GM19438 (cell line): ENCODE measurements around the gene CSF1.

ENCODE experiments used
- ATAC-seq: cut with Tn5 transposase; IDR thresholded peaks from one replicate; pipeline ENCODE4 v1.9.1; 2021; ENCODE audit warnings: low read depth; ENCODE audit not compliant: unreplicated experiment

The CSF1 gene

DNA sequence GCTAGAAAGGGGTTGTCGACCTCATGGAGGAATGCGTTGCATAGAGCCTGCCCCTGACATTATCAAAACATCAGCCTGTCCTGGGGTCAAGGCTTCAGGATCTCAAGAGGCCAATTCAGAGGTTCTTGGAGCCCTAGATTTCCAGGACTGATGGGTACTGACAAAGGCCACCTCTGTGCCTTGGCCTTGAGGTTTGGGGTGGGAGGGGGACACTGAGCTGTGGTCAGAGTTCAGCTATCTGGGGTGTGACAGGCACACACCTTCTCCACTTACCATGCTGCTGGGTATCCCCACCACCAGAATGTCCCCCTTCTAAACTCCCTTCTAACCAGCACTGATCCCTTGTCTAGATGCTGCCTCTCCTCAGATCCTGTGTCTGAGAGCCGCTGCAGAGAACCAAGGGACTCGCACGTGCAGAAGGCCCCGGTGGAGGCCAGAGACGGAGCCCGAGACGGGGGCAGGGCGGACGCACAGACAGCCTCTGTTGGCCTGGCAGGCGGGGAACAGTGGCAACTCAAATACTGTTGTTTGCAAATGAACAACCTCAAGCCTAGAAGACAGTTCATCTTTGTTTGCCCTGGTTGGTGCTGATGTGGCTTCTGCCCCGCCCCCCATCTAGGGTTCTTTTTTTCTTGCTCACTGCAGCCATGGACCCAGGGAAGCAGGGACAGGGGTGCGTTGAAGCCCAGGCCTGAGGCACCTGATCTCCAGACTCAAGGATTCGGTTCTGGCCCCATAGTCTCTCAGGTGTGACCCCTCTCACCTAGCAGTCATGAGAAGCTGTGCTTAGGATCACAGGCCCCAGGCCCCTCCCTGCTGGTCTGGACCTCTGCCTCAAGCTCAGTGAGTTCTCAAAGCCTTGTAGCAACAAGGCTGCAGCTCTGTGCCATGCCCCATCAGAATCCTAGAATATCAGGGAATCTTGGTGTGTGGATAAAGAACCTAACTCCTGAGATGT, 28.1 kb upstream of the CSF1 start:
- ATAC-seq = no peak

DNA sequence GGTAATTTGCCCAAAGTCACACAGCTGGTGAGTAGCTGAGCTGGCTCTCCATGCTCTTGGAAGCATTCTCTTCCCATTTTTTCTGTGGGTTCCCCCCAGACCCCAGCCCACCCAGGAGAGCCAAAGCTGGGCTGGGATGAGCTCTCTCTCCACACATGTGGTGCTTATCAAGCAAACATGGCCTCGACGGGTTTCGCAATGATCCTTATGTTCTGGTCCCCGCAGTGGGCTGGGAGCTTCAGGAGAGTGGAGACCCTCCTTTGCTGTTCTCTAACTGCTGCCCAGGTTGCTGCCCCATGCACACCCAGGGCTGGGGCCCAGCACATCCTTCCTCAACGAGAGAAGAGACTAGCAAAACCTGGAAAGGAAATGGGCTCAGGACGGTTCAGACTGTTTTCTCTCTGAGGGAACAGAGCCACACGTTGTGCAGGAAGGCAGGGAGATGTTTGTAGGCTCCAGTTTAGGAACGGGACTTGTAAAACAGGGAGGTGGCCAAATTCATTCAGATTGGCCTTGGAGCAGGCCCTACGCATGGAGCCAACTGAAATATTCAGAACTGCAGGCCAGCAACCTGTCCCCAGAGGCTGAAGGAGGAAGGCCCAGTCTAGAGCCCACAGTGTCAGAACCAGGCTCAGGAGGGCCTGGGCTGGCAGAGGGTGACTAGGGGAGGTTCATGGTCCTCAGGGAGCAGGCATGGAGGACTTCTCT, 27.2 kb upstream of the CSF1 start:
- ATAC-seq = no peak

DNA sequence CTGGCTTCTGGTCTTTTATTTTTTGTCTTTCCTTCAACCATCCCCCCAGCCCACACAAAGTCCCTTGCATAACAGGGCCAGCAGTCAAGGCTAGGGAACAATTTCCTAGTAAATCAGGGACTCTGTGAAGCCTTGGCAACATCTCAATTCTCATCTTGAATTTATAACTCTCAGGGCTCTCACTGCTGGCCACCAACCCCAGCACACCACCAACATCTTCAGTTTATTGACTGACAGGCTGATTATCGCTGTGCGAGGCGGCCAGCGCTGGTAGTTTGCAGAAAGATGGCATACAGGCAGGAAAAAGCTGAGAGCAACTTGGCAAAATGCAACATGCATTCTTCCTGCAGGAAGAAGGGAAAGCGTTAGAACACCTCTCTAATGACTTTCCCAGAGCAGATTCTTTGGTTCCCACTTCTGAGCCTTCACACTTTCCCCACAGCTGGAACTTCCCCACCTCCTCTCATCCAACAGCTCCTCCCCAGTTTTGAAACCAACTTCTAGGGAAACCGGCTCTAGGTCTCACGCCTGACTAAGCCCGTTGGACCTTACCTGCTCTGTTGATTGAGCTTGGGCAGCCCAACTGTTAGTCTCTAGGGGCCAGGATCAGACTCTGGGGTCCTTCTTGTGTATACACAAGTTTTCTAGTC, 26.3 kb upstream of the CSF1 start:
- ATAC-seq = no peak

DNA sequence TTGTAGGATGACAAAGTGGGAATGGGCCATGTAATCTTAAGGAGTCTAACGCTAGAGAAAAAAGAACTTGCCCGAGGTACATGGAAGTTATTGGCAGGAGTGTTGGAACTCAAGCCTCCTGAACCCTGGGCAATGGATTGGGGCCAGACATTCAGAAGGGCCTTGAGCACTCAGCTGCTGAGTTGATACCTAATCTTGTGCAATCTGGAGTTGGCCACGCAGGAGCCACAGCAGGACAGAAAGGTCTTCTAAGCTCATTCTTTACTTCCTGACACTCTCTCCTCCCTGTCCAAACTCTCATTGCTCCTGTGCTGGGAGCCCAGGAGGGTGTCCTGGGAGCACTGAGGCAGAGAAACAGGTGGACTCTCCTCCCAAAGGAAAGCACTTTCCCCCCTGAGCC, 25.1 kb upstream of the CSF1 start:
- no peak for ATAC-seq

DNA sequence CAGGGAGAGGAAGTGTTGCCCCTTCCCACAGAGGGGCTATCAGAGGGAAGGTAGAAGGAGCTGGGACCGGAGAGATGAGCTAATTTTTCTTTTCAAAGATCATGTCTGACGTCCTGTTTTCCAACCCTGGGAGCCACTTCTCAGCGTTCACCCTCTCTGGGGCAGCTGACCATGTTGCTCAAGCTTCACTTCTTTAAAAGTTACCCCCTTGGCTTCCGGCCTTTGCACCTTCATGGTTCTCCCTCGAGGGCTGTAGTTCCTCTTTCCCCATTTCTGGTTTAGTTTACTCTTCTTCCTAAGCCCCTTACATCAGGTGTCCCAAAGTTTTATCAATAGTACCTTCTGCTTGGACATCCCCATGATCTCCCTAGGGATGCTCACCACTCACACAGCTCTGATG, 23.8 kb upstream of the CSF1 start:
- no peak for ATAC-seq

DNA sequence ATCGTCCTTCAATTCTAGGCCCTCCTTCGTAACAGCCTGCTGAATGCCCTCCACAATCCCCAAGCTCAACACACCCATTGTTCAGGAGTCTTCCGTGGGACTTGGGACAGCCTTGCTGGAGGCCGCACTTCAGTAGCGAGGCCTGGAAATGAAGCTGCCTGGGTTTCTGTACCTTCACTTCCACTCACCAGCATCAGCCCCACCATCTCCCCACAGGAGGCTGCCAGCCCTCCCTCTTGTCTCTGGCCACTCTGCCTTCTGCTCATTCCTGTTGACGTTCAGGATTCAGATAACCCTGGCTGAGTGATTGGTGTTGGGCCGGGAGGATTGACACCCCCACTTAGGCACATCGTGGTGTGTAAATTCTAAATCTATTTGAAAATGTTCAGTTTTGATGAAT, 23.4 kb upstream of the CSF1 start:
- ATAC-seq = no peak

DNA sequence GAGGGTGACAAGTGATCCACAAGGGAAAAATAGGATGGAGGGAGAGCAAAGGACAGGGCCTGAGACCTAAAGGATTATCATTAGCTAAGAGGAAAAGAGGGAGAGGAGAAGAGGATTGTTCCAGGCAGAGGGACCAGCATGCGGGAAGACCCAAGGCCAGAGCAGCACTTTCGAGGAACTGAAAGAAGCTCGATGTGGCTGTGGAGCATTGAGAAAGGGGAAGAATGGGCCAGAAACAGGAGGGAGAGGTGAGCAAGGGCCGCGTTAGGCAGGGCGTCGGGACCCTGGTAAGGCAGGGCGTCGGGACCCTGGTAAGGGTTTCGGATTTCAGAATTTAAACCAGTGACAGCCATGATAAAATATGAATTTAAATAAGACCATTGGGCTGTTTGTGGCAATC, 22.8 kb upstream of the CSF1 start:
- no peak for ATAC-seq

DNA sequence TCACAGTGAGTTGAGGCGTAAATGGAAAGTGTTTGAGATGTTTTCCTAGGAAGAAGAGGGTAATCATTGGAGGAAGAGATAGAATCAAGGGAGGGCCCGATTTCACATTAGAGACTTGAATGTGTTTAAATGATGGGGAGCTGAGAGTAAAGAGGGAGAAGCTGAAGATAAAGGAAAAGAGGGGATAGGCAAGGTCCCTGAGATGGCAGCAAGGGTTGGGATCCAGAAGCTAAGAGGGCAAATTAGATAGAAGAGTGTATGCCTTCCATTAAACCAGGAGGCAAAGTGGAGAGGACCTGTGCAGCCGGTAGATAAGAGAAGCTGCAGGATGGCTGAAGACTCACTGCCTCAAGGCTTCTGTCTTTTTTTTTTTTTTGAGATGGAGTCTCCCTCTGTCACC, 21.6 kb upstream of the CSF1 start:
- no peak for ATAC-seq

DNA sequence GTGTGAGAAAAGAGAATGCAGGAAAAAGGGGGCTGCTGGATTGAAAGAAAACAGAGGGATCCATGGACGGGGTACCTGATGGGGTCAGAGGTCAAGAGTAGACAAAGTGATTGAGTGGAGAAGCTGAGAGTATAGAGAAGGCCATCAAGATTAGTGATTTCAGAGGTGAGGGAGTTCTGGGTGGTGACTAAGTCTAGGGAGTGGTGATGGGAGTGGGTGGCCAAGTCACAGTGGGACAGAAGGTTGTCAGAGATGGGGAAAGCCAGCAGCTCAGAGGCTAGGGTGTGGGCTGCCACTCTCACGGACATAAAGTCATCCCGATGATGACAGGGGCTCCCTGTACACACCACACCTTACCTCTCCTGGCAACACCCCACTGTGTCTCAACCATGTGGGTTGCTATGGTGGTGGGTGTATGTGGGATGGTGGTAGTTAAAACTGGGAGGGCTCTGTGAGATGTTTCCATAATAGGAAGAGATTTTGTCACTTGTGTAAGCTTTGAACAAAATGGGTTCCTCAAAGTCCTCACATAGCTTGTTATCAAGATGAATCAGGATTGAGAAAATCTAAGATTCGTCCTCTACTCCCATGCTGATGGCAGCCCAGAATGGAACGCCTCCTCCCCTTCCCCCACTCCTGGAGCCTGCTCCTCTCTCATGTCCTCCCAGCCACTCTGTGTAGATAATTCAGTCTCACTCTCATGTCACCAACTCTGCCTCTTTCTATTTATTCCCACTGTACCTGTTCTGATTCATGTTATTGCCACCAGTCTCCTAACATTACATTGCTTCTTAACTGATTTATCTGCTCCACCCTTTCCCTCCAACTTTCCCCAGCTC, 20.3 kb upstream of the CSF1 start:
- no peak for ATAC-seq

DNA sequence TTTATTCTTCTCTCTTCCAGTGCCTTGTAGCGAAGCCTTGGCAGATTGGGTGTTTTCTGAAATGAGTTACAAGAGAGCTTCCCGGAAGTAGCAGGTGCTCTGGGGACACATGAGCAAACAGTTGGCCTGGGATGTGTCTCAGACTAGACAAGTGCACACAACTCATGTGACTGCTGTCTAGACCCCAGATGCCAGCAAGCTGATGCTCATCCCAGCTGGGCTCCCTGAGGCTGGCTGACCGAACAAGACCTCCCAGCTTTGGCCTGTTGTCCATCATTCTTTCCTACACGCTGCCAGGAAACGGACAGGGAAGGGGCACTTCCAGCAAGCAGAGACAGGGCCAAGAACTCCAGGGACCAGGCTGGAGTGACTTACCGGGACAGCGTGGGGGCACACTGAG, 18.7 kb upstream of the CSF1 start:
- ATAC-seq = no peak

DNA sequence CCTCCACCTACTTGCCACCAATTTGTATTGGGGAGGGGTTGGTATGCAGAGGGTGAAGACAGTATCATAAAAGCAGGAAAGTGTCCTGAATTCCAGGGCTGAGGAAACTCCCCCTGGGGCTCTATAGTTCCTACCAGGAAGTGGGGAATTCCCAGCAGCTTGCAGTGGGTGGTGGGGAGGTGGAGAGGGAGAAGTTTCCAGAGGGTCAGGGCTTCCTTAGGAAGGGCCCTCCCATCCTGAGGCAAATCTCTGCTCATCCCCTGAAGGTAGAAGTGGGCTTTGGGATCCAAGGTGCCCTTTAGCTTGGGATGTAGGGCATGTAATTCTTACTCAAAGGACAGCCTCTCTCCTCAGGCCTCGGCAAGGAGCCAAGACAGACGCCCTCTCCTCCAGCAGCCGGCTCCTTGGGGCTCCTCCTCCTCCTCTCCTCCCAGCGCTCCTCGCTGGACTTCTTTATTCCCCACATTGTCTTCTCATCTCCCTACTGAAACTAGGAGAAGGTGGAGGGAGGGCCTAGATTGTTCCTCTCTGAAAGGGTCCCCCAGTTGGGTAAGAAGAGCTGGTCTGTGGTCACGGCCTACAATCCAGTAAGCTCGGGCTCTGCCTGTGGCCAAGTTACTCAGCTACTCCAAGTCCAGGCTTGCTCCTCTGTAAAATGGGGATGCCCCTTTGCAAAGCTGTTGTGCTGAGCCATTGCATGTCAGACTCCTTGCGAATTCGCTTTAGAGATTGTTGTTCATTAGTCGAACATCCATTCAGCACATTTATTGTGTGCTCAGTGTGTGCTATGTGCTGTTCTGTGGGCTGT, 17.9 kb upstream of the CSF1 start:
- no peak for ATAC-seq

DNA sequence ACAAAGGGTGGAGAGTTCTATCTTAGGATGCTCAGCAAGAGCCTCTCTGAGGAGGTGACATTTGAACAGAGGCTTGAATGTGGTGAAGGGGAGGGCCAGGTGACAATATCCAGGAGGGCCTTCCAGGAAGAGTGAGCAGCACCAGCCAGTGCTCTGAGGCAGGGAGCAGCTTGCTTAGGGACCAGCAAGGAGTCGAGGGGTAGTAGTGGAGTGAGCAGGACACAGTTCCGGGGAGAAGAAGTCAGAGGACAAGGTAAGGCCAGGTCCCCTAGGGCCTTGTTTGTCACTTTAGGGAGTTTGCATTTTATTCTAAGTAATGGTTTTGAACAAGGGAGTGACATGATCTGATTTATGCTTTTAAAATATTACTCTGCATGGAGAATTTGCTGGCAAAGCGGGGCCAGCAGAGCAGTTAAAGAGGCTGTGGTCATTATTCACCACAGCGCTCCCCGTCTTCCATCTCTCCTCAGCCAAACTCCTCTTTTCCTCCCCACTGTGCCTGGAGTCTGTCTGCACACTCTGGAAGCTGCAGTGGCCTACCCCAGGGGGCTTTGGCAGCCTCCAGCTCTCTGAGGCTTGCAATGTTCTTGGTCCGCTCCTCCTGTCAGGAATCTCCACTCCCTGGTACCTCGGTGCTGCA, 17.0 kb upstream of the CSF1 start:
- no peak for ATAC-seq

DNA sequence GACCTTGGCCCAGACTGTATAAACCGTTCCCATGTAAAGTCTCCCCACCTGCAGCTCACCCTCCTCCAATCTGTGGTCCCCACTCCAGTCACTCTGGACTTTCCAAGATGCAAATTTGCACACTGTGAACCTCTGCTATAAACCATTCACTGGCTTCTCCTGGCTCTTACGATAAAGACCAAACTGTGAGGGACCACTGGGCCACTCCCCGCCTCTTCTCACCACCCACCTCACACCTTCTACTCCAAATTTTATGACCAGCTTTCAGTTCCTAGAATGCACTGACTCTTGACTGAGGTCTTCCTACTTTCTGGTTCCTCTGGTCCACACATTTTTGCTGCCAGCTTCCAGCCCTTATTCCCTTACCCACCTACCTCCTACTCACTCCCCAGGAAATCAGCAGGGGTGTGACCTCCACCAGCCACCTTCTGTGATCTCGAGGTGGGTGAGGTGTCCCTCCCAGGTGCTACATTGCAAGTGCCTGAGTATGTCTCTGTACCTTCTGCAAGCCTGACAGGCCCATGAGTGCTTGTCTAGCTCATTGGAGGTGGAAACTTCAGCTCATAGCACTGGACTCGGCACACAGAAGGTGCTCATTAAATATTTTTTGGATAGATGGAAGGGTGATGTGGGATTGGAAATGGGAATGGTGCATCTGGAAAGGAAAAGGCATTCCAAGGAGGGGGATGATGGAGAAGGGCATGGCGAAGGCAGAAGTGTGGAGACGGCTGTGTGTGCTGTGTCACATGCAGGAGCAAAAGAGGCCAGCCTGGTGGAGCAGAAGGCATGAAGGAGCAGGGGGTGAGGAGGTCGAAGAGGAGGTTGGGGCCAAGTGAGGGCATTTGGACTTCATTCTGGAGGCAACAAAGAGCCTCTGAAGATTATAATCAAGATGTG, 15.6 kb upstream of the CSF1 start:
- no peak for ATAC-seq

DNA sequence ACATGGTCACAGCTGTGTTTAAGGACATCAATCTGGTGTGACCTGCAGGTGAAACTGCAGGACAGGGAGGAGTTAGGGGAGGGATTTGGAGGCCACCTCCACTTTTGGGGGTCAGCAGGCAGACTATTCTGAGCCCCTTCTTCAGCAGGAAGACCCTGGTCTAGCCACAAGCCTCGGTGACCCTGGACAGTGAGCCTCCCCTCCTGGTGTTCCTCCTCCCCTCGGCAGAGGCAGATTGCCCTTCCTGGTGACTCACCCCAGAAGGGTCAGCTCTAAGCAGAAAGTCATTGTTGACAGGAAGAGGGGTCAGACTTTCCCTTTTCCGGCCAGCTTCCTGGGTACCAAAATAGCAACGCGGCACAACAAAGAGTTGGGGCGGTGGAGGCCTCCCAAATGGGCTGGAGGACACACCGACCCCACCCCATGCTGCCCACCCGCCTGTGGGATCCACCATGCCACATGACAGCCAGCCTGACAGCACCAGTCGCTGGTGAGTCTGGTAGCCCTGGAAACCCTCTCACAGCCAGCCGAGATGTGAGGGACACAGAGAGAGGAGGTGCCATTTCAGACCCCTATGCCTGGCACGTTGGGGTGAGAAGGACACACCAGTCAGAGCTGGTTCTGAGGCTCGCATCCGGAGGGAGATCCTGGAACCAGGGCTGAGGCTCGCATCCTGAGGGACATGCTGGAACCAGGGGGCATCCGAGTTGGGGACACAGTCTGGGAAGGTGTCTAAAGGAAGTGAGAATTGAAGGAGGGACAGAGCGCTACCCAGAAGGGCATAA, 14.7 kb upstream of the CSF1 start:
- no peak for ATAC-seq

DNA sequence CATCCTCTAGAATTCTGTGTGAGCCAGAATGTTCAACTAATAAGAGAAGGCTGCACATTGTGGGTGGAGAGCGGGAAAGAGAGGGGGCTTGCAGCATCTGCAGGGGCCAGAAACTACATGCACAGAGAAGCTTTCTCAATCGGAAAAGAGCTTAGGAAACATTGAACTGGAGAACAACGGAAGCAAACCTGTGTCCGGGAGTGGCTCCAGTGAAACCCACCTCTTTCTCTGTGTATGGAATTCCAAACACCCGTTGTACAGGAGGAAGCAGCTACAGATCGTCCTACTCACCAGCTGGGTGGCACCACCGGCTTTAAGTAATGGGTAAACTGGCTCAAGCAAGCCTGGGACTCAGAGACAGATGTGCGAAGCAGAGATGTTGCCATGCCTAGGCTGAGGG, 14.0 kb upstream of the CSF1 start:
- no peak for ATAC-seq

DNA sequence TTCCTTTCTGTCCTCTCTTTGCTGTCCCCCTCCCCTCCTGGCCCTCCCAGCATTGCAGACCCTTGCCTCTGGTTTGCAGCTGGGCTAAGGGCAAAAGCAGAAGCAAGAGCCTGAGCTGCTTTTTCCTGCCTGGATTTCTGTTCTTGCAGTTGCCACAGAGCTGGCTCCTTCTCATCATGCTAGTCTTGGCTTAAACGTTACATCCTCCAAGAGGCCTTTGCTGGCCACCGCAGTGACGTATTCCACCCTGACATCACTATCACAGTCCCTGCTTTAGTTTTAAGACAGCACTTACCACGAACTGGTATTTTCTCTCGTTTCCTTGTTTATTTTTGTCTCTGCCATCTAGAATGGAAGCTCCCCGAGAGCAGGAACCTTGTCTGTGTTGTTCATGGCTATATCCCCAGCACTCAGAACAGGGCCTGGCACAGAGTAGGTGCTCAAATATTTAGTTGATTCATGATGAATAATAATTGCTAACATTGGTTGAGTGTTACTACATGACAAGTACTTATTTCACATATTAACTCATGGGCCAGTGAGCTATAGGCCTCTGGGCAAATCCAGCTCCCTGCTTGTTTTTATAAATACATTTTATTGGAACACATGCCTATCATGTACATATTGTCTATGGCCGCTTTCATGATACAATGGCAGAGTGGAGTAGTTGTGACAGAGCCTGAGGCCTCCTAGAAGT, 13.2 kb upstream of the CSF1 start:
- ATAC-seq = no peak

DNA sequence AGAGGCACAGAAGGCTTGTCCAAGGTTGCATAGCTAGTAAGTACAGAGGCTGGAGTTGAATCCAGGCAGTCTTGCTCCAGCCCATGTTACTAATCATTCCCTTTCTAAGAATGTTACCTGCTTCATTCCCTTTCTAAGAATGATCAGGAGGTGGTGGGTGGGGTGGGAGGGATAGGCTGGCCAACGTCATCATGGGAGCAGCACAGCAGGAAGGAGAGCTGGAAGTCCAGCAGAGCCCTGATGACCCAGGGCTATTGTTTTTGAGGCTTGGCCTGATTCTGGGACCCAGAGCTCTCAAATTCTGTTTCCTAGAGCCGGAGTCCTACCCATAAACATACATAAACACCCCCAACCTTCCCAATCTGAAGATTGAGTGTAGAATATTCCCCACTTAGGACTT, 11.8 kb upstream of the CSF1 start:
- ATAC-seq = no peak
